Neural cell (in vitro differentiated cells): ENCODE data around the gene ITGAE. TPM values are rescaled to one million over a fixed set of nuclear protein-coding genes. Genes with fewer than 3 reads are reported as not detected.
"Not testable (repeated sequence)": the region's sequence is repeated elsewhere in the genome, so short reads cannot be mapped to it uniquely, and the experiment has no call there.

Experiments used
- H2AFZ ChIP-seq: fragments of 200-600, 300-800 bp; sonication (generic), shearing (Covaris generic); 2 replicates; pipeline ENCODE4 v1.6.0; 2014; ENCODE audit warnings: low read depth, mild to moderate bottlenecking, antibody characterized with exemption, low read length, moderate library complexity
- H3F3A ChIP-seq: fragments of 200-600 bp; shearing (Covaris generic); 2 replicates; pipeline ENCODE4 v1.6.1; 2016; ENCODE audit warnings: mild to moderate bottlenecking, moderate library complexity, mixed read lengths, antibody characterized with exemption, low read length; ENCODE audit not compliant: insufficient read depth, poor library complexity, severe bottlenecking
- H3K27ac ChIP-seq: fragments of 200-600, 300-800 bp; sonication (generic), shearing (Covaris generic); 2 replicates; pipeline ENCODE4 v1.5.1; 2014; ENCODE audit warnings: mild to moderate bottlenecking, low read length, moderate library complexity
- H3K27me3 ChIP-seq: fragments of 300-800, 200-600 bp; sonication (generic), shearing (Covaris generic); 2 replicates; pipeline ENCODE4 v1.6.0; 2014; ENCODE audit warnings: mild to moderate bottlenecking, low read depth, low read length, moderate library complexity; ENCODE audit not compliant: insufficient read depth
- H3K36me3 ChIP-seq: fragments of 300-800, 200-600 bp; sonication (generic), shearing (Covaris generic); 2 replicates; pipeline ENCODE4 v1.5.1; 2014; ENCODE audit warnings: mild to moderate bottlenecking, antibody characterized with exemption, low read length, moderate library complexity; ENCODE audit not compliant: insufficient read depth
- H3K4me2 ChIP-seq: fragments of 300-800, 200-600 bp; sonication (generic), shearing (Covaris generic); 2 replicates; pipeline ENCODE4 v1.6.0; 2014; ENCODE audit warnings: mild to moderate bottlenecking, low read length
- H3K4me3 ChIP-seq: fragments of 300-800, 200-600 bp; sonication (generic), shearing (Covaris generic); 2 replicates; pipeline ENCODE4 v1.5.1; 2014; ENCODE audit warnings: mild to moderate bottlenecking, low read length, moderate library complexity
- H3K79me2 ChIP-seq: fragments of 200-600 bp; shearing (Covaris generic); replicated peaks from 2 replicates; pipeline ENCODE4 v1.6.0; 2014; ENCODE audit warnings: mild to moderate bottlenecking, low read length, moderate library complexity; ENCODE audit not compliant: insufficient read depth
- H3K9ac ChIP-seq: fragments of 300-800, 200-600 bp; sonication (generic), shearing (Covaris generic); 2 replicates; pipeline ENCODE4 v1.6.1; 2016; ENCODE audit warnings: mild to moderate bottlenecking, low read length, mixed read lengths
- H3K9me2 ChIP-seq: fragments of 200-600 bp; shearing (Covaris generic); 2 replicates; pipeline ENCODE4 v1.6.1; 2016; ENCODE audit warnings: mild to moderate bottlenecking, low read length, mixed read lengths; ENCODE audit not compliant: insufficient read depth
- H3K9me3 ChIP-seq: fragments of 200-600, 300-800 bp; sonication (generic), shearing (Covaris generic); 2 replicates; pipeline ENCODE4 v1.6.1; 2016; ENCODE audit warnings: mild to moderate bottlenecking, mixed run types, low read length, moderate library complexity, mixed read lengths
- H4K20me1 ChIP-seq: fragments of 200-600 bp; shearing (Covaris generic); 2 replicates; pipeline ENCODE4 v1.6.1; 2016; ENCODE audit warnings: mild to moderate bottlenecking, mixed run types; ENCODE audit not compliant: insufficient read depth
- EP300 ChIP-seq: fragments of 450-650 bp; conservative IDR thresholded peaks from 2 replicates; pipeline ENCODE4 v1.6.1; 2014; ENCODE audit warnings: antibody characterized with exemption, mild to moderate bottlenecking, moderate library complexity; ENCODE audit not compliant: poor library complexity, severe bottlenecking
- EZH2 ChIP-seq: fragments of 200-600, 300-800 bp; shearing (Covaris generic), sonication (generic); IDR thresholded peaks from 2 replicates; pipeline ENCODE4 v1.6.1; 2014; ENCODE audit warnings: antibody characterized with exemption, low read length, borderline replicate concordance, mild to moderate bottlenecking; ENCODE audit not compliant: insufficient read depth, poor library complexity, severe bottlenecking
- MXI1 ChIP-seq: fragments of 450-650 bp; conservative IDR thresholded peaks from 2 replicates; pipeline ENCODE4 v1.6.1; 2014; ENCODE audit warnings: antibody characterized with exemption, mild to moderate bottlenecking; ENCODE audit not compliant: poor library complexity, severe bottlenecking
- POLR2AphosphoS5 ChIP-seq: IDR thresholded peaks from 2 replicates; pipeline ENCODE4 v1.6.1; 2012
- RAD21 ChIP-seq: fragments of 450-650 bp; conservative IDR thresholded peaks from 2 replicates; pipeline ENCODE4 v1.6.1; 2014; ENCODE audit warnings: antibody characterized with exemption, mild to moderate bottlenecking, moderate library complexity
- SMC3 ChIP-seq: fragments of 450-650 bp; conservative IDR thresholded peaks from 2 replicates; pipeline ENCODE4 v1.6.1; 2014; ENCODE audit warnings: antibody characterized with exemption, mild to moderate bottlenecking, moderate library complexity; ENCODE audit not compliant: poor library complexity
- TAF1 ChIP-seq: IDR thresholded peaks from 2 replicates; pipeline ENCODE4 v1.6.1; 2012; ENCODE audit warnings: low read depth
- polyA plus RNA-seq: library from polyadenylated mRNA; depleted of rRNA; stranded (reverse); fragments of >200 nt; gene quantifications from 2 replicates; pipeline ENCODE4 v1.2.3, GENCODE V29; 2014
- TF ChIP-seq, protein P1 (sequence below): fragments of 450-650 bp; IDR thresholded peaks from 2 replicates; pipeline ENCODE4 v1.5.1; 2014; ENCODE audit warnings: antibody characterized with exemption, mild to moderate bottlenecking, moderate library complexity; ENCODE audit not compliant: poor library complexity, severe bottlenecking
- TF ChIP-seq, protein P2 (sequence below): IDR thresholded peaks from 2 replicates; pipeline ENCODE4 v1.6.1; 2012; ENCODE audit warnings: borderline replicate concordance

The ITGAE gene
- polyA plus RNA-seq, 1 donor from 2014 or later, result 169 TPM

DNA sequence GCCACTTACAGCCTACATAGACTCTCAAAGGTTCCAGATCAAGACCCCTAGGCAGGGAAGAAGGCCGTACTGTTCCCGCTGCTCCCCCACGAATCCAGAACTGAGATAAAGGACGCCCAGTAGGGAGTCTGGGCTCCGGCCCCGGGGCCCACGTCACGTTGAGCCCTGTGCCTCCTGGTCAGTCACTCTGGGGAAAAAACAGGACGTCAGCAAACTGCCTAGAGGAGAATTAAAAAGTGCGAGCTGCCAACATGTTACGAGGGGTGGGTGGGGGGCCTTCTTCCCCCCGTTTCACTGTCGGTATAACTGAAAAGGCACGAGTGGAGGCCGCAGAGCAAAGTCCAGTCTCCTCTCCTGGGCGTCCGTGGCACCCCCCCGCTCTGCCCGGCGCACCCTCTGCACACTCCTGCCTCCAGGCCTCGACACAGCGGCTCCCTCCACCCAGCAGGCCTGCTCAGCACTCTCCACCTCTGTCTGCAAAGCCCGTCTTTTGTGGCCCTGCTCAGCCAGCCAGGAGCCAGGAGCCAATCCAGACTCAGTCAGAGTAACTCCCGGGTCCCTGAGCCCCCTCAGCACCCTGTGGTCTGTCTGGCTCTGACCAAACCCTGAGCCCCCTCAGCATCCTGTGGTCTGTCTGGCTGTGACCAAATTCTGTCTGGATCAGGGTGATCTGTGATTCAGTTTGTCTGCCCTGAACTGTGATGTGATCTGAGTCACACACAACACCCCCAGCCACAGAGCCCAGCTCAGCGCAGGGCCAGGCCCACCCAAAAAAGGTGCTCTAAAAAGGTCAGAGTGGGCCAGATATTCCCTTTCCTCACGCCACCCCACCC, 6.2 kb downstream of the ITGAE start:
- Histone ChIP-seq H2AFZ (no peak overlapping the region), H3K4me3 (no peak overlapping the region), H3K9ac (no peak overlapping the region), H3K27me3 (no peaks in the 10 kb centered on the region), H3F3A (no peaks in the 10 kb centered on the region), H3K27ac (no peak overlapping the region), H3K9me2 (no peaks in the 10 kb centered on the region), H3K4me2 (no peak overlapping the region), H3K36me3 (no peaks in the 10 kb centered on the region), H3K9me3 (no peaks in the 10 kb centered on the region), H3K79me2 (no peaks in the 10 kb centered on the region), H4K20me1 (no peaks in the 10 kb centered on the region)
- TF ChIP-seq SMC3, result no peak
- TF ChIP-seq MXI1, result no peak
- TF ChIP-seq POLR2AphosphoS5, result no peak
- TF ChIP-seq EP300, result no peak
- TF ChIP-seq, protein P1, sequence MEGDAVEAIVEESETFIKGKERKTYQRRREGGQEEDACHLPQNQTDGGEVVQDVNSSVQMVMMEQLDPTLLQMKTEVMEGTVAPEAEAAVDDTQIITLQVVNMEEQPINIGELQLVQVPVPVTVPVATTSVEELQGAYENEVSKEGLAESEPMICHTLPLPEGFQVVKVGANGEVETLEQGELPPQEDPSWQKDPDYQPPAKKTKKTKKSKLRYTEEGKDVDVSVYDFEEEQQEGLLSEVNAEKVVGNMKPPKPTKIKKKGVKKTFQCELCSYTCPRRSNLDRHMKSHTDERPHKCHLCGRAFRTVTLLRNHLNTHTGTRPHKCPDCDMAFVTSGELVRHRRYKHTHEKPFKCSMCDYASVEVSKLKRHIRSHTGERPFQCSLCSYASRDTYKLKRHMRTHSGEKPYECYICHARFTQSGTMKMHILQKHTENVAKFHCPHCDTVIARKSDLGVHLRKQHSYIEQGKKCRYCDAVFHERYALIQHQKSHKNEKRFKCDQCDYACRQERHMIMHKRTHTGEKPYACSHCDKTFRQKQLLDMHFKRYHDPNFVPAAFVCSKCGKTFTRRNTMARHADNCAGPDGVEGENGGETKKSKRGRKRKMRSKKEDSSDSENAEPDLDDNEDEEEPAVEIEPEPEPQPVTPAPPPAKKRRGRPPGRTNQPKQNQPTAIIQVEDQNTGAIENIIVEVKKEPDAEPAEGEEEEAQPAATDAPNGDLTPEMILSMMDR, result no peak
- no peak for TF ChIP-seq EZH2
- no peak for TF ChIP-seq RAD21
- TF ChIP-seq TAF1, result no peak
- TF ChIP-seq, protein P2, sequence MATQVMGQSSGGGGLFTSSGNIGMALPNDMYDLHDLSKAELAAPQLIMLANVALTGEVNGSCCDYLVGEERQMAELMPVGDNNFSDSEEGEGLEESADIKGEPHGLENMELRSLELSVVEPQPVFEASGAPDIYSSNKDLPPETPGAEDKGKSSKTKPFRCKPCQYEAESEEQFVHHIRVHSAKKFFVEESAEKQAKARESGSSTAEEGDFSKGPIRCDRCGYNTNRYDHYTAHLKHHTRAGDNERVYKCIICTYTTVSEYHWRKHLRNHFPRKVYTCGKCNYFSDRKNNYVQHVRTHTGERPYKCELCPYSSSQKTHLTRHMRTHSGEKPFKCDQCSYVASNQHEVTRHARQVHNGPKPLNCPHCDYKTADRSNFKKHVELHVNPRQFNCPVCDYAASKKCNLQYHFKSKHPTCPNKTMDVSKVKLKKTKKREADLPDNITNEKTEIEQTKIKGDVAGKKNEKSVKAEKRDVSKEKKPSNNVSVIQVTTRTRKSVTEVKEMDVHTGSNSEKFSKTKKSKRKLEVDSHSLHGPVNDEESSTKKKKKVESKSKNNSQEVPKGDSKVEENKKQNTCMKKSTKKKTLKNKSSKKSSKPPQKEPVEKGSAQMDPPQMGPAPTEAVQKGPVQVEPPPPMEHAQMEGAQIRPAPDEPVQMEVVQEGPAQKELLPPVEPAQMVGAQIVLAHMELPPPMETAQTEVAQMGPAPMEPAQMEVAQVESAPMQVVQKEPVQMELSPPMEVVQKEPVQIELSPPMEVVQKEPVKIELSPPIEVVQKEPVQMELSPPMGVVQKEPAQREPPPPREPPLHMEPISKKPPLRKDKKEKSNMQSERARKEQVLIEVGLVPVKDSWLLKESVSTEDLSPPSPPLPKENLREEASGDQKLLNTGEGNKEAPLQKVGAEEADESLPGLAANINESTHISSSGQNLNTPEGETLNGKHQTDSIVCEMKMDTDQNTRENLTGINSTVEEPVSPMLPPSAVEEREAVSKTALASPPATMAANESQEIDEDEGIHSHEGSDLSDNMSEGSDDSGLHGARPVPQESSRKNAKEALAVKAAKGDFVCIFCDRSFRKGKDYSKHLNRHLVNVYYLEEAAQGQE, result no peak

DNA sequence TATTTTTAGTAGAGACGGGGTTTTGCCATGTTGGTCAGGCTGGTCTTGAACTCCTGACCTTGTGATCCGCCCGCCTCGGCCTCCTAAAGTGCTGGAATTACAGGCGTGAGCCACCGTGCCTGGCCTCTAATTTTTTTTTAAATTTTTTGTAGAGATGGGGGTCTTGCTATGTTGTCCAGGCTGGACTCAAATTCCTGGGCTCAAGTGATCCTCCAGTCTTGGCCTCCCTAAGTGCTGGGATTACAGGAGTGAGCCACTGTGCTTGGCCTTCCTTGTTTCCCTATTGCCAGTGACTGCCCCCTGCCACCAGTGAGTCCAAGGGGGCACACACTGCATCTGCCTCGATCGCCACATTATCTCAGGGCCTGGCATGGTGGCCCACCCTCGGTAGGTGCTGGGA, 6.8 kb downstream of the ITGAE start:
- H3K9me2 ChIP-seq, H3K27ac ChIP-seq, H3K36me3 ChIP-seq, H3K9ac ChIP-seq, H3F3A ChIP-seq, H3K4me2 ChIP-seq, H2AFZ ChIP-seq, H3K4me3 ChIP-seq, H3K79me2 ChIP-seq, H3K27me3 ChIP-seq, H3K9me3 ChIP-seq, H4K20me1 ChIP-seq: not testable (repeated sequence)

DNA sequence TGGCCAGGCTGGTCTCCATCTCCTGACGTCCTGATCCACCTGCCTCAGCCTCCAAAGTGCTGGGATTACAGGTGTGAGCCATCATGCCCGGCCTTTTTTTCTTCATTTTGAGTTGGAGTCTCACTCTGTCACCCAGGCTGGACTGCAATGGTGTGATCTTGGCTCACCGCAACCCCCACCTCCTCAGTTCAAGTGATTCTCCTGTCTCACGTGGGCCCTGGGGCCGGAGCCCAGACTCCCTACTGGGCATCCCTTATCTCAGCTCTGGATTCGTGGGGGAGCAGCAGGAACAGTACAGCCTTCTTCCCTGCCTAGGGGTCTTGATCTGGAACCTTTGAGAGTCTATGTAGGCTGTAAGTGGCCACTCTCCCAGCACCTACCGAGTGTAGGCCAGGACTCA, 7.7 kb downstream of the ITGAE start:
- not testable (repeated sequence) for H3F3A ChIP-seq, H3K36me3 ChIP-seq, H3K79me2 ChIP-seq, H3K4me2 ChIP-seq, H2AFZ ChIP-seq, H3K27ac ChIP-seq, H3K4me3 ChIP-seq, H3K9me2 ChIP-seq, H3K9ac ChIP-seq, H3K9me3 ChIP-seq, H3K27me3 ChIP-seq, H4K20me1 ChIP-seq
